Panc1 (cell line): ENCODE data around the gene PSTPIP1. TPM values are rescaled to one million over a fixed set of nuclear protein-coding genes. Genes with fewer than 3 reads are reported as not detected.

ENCODE experiments used
- ATAC-seq: fragments of 200-7000 bp; cut with Tn5 transposase; 2 replicates; pipeline ENCODE4 v1.9.1; 2020; ENCODE audit warnings: mild to moderate bottlenecking, moderate library complexity
- BruUV-seq: library from RNA; stranded (reverse); fragments of 400-500 nt; replicated peaks from 2 replicates; lab custom pipeline; 2021; lab: Mats Ljungman, UMichigan
- CTCF ChIA-PET: fragments of 300-600 bp; sonication (Branson Sonifier 250); formaldehyde crosslinking; loops from one replicate; lab custom pipeline; 2022; ENCODE audit warnings: antibody characterized with exemption; lab: Charles Lee
- POLR2A ChIA-PET: fragments of 300-600 bp; sonication (Branson Sonifier 250); formaldehyde crosslinking; loops from one replicate; lab custom pipeline; 2022; ENCODE audit warnings: antibody characterized with exemption; lab: Charles Lee
- DNase-seq: peaks from one replicate; pipeline ENCODE4 v3.0.0-alpha.2; 2010; ENCODE audit warnings: low read depth, low spot score
- H3K27ac ChIP-seq: 2 replicates; pipeline ENCODE4 v1.5.1; 2011; ENCODE audit warnings: mild to moderate bottlenecking, low read length, inconsistent platforms
- H3K27me3 ChIP-seq: fragments of 200-500 bp; sonication (Bioruptor generic); 2 replicates; pipeline ENCODE4 v1.6.0; 2014; ENCODE audit warnings: low read length, inconsistent platforms; ENCODE audit not compliant: control insufficient read depth, insufficient read depth
- H3K36me3 ChIP-seq: fragments of 200-500 bp; sonication (Bioruptor generic); 2 replicates; pipeline ENCODE4 v1.5.1; 2014; ENCODE audit warnings: inconsistent platforms, mild to moderate bottlenecking, low read length, moderate library complexity; ENCODE audit not compliant: control insufficient read depth, insufficient read depth
- H3K4me1 ChIP-seq: 2 replicates; pipeline ENCODE4 v1.5.1; 2011; ENCODE audit warnings: inconsistent platforms, mild to moderate bottlenecking, low read length, moderate library complexity; ENCODE audit not compliant: control insufficient read depth, insufficient read depth
- H3K4me3 ChIP-seq, 2 experiments: 2 replicates each; pipeline ENCODE4 v1.5.1; 2011 to 2012; ENCODE audit warnings: low read depth in 2 of 2, low read length in 2 of 2, mild to moderate bottlenecking in 2 of 2, inconsistent platforms in 1 of 2, moderate library complexity in 1 of 2
- H3K9me3 ChIP-seq: fragments of 200-500 bp; sonication (Bioruptor generic); 2 replicates; pipeline ENCODE4 v1.5.1; 2014; ENCODE audit warnings: low read depth, mild to moderate bottlenecking, inconsistent platforms, low read length, moderate library complexity; ENCODE audit not compliant: control insufficient read depth, insufficient read depth
- CTCF ChIP-seq: fragments of 450-650 bp; IDR thresholded peaks from 2 replicates; pipeline ENCODE4 v1.5.1; 2017; ENCODE audit warnings: mild to moderate bottlenecking
- POLR2AphosphoS5 ChIP-seq: IDR thresholded peaks from 2 replicates; pipeline ENCODE4 v1.6.1; 2012; ENCODE audit warnings: mild to moderate bottlenecking, low read depth, low read length, moderate library complexity
- REST ChIP-seq, 2 experiments: IDR thresholded peaks; 2 replicates each; pipeline ENCODE4 v1.6.1; 2011 to 2012; ENCODE audit warnings: low read depth in 2 of 2, control low read depth in 1 of 2, low read length in 1 of 2, mild to moderate bottlenecking in 1 of 2, moderate library complexity in 1 of 2; ENCODE audit not compliant: insufficient read depth in 1 of 2
- SIN3A ChIP-seq: IDR thresholded peaks from 2 replicates; pipeline ENCODE4 v1.6.1; 2012; ENCODE audit warnings: low read depth, mild to moderate bottlenecking, low read length, moderate library complexity, borderline replicate concordance; ENCODE audit not compliant: insufficient read depth
- TCF7L2 ChIP-seq: IDR thresholded peaks from 2 replicates; pipeline ENCODE4 v1.6.1; 2011; ENCODE audit warnings: mild to moderate bottlenecking, low read depth, low read length, inconsistent platforms
- in situ Hi-C: cut with HindIII; loops from 2 replicates; pipeline ENCODE4 v1.10.0; 2016; ENCODE audit warnings: low sequenced_read_pairs, low pct_unique_long_range_greater_than_20kb
- intact Hi-C: fragments of 100-400 bp; cut with micrococcal nuclease; formaldehyde crosslinking; loops from one replicate; pipeline ENCODE4 v1.10.0; 2022; ENCODE audit not compliant: unreplicated experiment
- total RNA-seq: library from RNA; stranded (reverse); gene quantifications from one replicate; pipeline ENCODE4 v1.2.1, GENCODE V29; 2021; ENCODE audit not compliant: unreplicated experiment

Gene PSTPIP1
- total RNA-seq, 1 experiment from 2014 or later, result 0.46 TPM

- TF ChIP-seq POLR2AphosphoS5 (no peak), SIN3A (no peak), CTCF (no peak), TCF7L2 (no peak), REST (IDR thresholded peaks at IDR 0.05; ENCODE audit: insufficient read depth in 1 of 2, low read depth in 2 of 2, low read length in 1 of 2) (no peak)
- no peak for DNase-seq
- no peaks in the 10 kb centered on the region for H3K27me3 ChIP-seq
- no peak overlapping the region for H3K4me3 ChIP-seq
- intact Hi-C loops, result no loop called here
- ATAC-seq, result peak; percentile 19; the same call in 1 of the 2 replicates
- H3K9me3 ChIP-seq, result no peaks in the 10 kb centered on the region
- no peaks in the 10 kb centered on the region for H3K36me3 ChIP-seq
- POLR2A ChIA-PET, result no interaction called here
- no TSS peak for BruUV-seq
- in situ Hi-C loops, result no loop called here
- H3K4me1 ChIP-seq, result no peaks in the 10 kb centered on the region
- H3K27ac ChIP-seq, result no peak overlapping the region
- CTCF ChIA-PET, result interaction anchor here (0.5 kb wide), 1 partner anchor 53 kb away, joined by 4 read pairs; no protein-coding TSS in a partner anchor
These were observed 1.8 kb downstream of the PSTPIP1 start for GRCh38 chr15:76996526-76997401.

GRCh38 chr15:76998663-76999285 lies 3.8 kb downstream of the PSTPIP1 start:
- ChIA-PET POLR2A (interaction anchor here (0.6 kb wide), 1 partner anchor 11 kb away, joined by 3 read pairs; no protein-coding TSS in a partner anchor), CTCF (no interaction called here)
- no peaks in the 10 kb centered on the region for H3K9me3 ChIP-seq
- BruUV-seq, result no TSS peak
- TF ChIP-seq SIN3A (no peak), REST (IDR thresholded peaks at IDR 0.05; ENCODE audit: insufficient read depth in 1 of 2, low read depth in 2 of 2, low read length in 1 of 2) (no peak), POLR2AphosphoS5 (no peak), CTCF (no peak), TCF7L2 (no peak)
- in situ Hi-C loops (no loop called here), intact Hi-C loops (no loop called here)
- no peak for DNase-seq
- H3K27me3 ChIP-seq, result no peaks in the 10 kb centered on the region
- no peaks in the 10 kb centered on the region for H3K4me1 ChIP-seq
- H3K27ac ChIP-seq, result no peak overlapping the region
- ATAC-seq, result no peak
- no peaks in the 10 kb centered on the region for H3K36me3 ChIP-seq
- H3K4me3 ChIP-seq, result no peak overlapping the region
